ENCODE data around the gene SPEM2.
"Not testable (repeated sequence)": the region's sequence is repeated elsewhere in the genome, so short reads cannot be mapped to it uniquely, and the experiment has no call there.

SPEM2 gene

GRCh38 chr17:7442142-7442541, 16.7 kb downstream of the SPEM2 start:
- DNase-seq (ENCODE audit: low read depth), result no peak

- peak; percentile 62 for DNase-seq (ENCODE audit: low read depth)
These were observed 18.4 kb downstream of the SPEM2 start for GRCh38 chr17:7443499-7444485.

- DNase-seq (ENCODE audit: low read depth), result peak; percentile 62
These were observed 19.5 kb downstream of the SPEM2 start, which contains the start of gene CHRNB1 for GRCh38 chr17:7444682-7445618. Gene CHRNB1, plus strand, starts transcription at chr17:7445061. Its CDS starts 67 bp downstream, at chr17:7445128.

GRCh38 chr17:7445619-7445968, 20.2 kb downstream of the SPEM2 start:
- DNase-seq (ENCODE audit: low read depth), result no peak

- no peak for DNase-seq (ENCODE audit: low read depth)
These were observed 23.0 kb downstream of the SPEM2 start for GRCh38 chr17:7448461-7448860.

GRCh38 chr17:7459961-7460545, 34.6 kb downstream of the SPEM2 start:
- DNase-seq (ENCODE audit: low read depth), result no peak

- no peak for DNase-seq (ENCODE audit: low read depth)
These were observed 35.6 kb downstream of the SPEM2 start for GRCh38 chr17:7460850-7461660.

- no peak for DNase-seq (ENCODE audit: low read depth)
These were observed 37.3 kb downstream of the SPEM2 start for GRCh38 chr17:7462474-7463371.

- DNase-seq (ENCODE audit: low read depth), result no peak
These were observed 38.0 kb downstream of the SPEM2 start for GRCh38 chr17:7463372-7463846.

- DNase-seq (ENCODE audit: low read depth), result no peak
These were observed 38.7 kb downstream of the SPEM2 start for GRCh38 chr17:7464081-7464480.

- no peak for DNase-seq (ENCODE audit: low read depth)
These were observed 40.3 kb downstream of the SPEM2 start for GRCh38 chr17:7465597-7466275.

- no peak for DNase-seq (ENCODE audit: low read depth)
These were observed 40.9 kb downstream of the SPEM2 start for GRCh38 chr17:7466318-7466638.

GRCh38 chr17:7466639-7467341, 41.4 kb downstream of the SPEM2 start:
- DNase-seq (ENCODE audit: low read depth), result peak; percentile 68

GRCh38 chr17:7467498-7467897, 42.1 kb downstream of the SPEM2 start:
- no peak for DNase-seq (ENCODE audit: low read depth)

GRCh38 chr17:7468290-7468689, 42.9 kb downstream of the SPEM2 start:
- DNase-seq (ENCODE audit: low read depth), result no peak

GRCh38 chr17:7468804-7469389, 43.5 kb downstream of the SPEM2 start:
- no peak for DNase-seq (ENCODE audit: low read depth)

GRCh38 chr17:7469843-7470242, 44.4 kb downstream of the SPEM2 start:
- DNase-seq (ENCODE audit: low read depth), result not testable (repeated sequence)

GRCh38 chr17:7470457-7470973, 45.1 kb downstream of the SPEM2 start:
- not testable (repeated sequence) for DNase-seq (ENCODE audit: low read depth)
